Measurements from ENCODE around the gene KCNRG.

GRCh38 chr13:49972709-49973108 lies 42.5 kb upstream of the KCNRG start:
- TF ChIP-seq POLR2A (IDR thresholded peaks at IDR 0.05; ENCODE audit: low read depth, low read length): no peak
- TF ChIP-seq POLR2AphosphoS5 (IDR thresholded peaks at IDR 0.05; ENCODE audit: low read depth, low read length): no peak
- TF ChIP-seq TAF1 (IDR thresholded peaks at IDR 0.05; ENCODE audit: borderline replicate concordance, low read depth, low read length): no peak
